Renal cortex interstitium (tissue), 15 donors: ENCODE measurements around the gene ZSCAN26. TPM values are rescaled to one million over a fixed set of nuclear protein-coding genes. Genes with fewer than 3 reads are reported as not detected.

Experiments
- DNase-seq, 11 donors: peaks; one replicate each; pipeline ENCODE4 v3.0.0-alpha.2; 2013; ENCODE audit warnings: low read depth in 9 of 11, low spot score in 4 of 11; ENCODE audit errors: extremely low read depth in 1 of 11
- long read RNA-seq, 16 experiments: transcript quantifications; one replicate each; lab custom pipeline, GENCODE V29; 2026
- polyA plus RNA-seq, 3 donors: library from polyadenylated mRNA; unstranded; fragments of 120-200 nt; gene quantifications; one replicate each; pipeline ENCODE4 v1.2.1, GENCODE V29; 2013; ENCODE audit not compliant: insufficient read length in 3 of 3

The ZSCAN26 gene
- polyA plus RNA-seq = 10 to 100 TPM; 34.6 to 41.0 (median 35.4) TPM
- long read RNA-seq, donor 1, partial matches to known transcripts = 0 of 4 reads
- long read RNA-seq, donor 1, other reads (novel, unspliced or antisense) = 0 of 4 reads
- long read RNA-seq, donor 2, partial matches to known transcripts = 14 of 16 reads
- long read RNA-seq, donor 2, other reads (novel, unspliced or antisense) = 0 of 16 reads
- long read RNA-seq, donor 3, partial matches to known transcripts = 0 of 5 reads
- long read RNA-seq, donor 3, other reads (novel, unspliced or antisense) = 0 of 5 reads
- long read RNA-seq, donor 4, partial matches to known transcripts = 0 of 6 reads
- long read RNA-seq, donor 4, other reads (novel, unspliced or antisense) = 0 of 6 reads
- long read RNA-seq, donor 5 = 0 reads
- long read RNA-seq, donor 6, partial matches to known transcripts = 0 of 3 reads
- long read RNA-seq, donor 6, other reads (novel, unspliced or antisense) = 0 of 3 reads
- long read RNA-seq, donor 7, transcript ZSCAN26-201 (4 exons, 2,362 nt) = major isoform, 5 of 8 reads
- long read RNA-seq, donor 7, partial matches to known transcripts = 0 of 8 reads
- long read RNA-seq, donor 7, other reads (novel, unspliced or antisense) = 0 of 8 reads
- long read RNA-seq, donor 8 = 0 reads
- long read RNA-seq, donor 9, partial matches to known transcripts = 0 of 3 reads
- long read RNA-seq, donor 9, other reads (novel, unspliced or antisense) = 0 of 3 reads
- long read RNA-seq, donor 10, partial matches to known transcripts = 0 of 4 reads
- long read RNA-seq, donor 10, other reads (novel, unspliced or antisense) = 0 of 4 reads
- long read RNA-seq, donor 11, partial matches to known transcripts = 0 of 3 reads
- long read RNA-seq, donor 11, other reads (novel, unspliced or antisense) = 0 of 3 reads
- long read RNA-seq, donor 12, partial matches to known transcripts = 0 of 4 reads
- long read RNA-seq, donor 12, other reads (novel, unspliced or antisense) = 0 of 4 reads
- long read RNA-seq, donor 13 = 0 reads
- long read RNA-seq, donor 14, partial matches to known transcripts = 12 of 14 reads
- long read RNA-seq, donor 14, other reads (novel, unspliced or antisense) = 0 of 14 reads
- long read RNA-seq, donor 15, partial matches to known transcripts = 5 of 8 reads
- long read RNA-seq, donor 15, other reads (novel, unspliced or antisense) = 0 of 8 reads
- long read RNA-seq, donor 16, transcript ZSCAN26-201 (4 exons, 2,362 nt) = major isoform, 5 of 20 reads
- long read RNA-seq, donor 16, transcript ZSCAN26-202 (4 exons, 2,835 nt) = major isoform, 5 of 20 reads
- long read RNA-seq, donor 16, partial matches to known transcripts = 7 of 20 reads
- long read RNA-seq, donor 16, other reads (novel, unspliced or antisense) = 0 of 20 reads

GRCh38 chr6:28266962-28267694, at the start of gene ZSCAN26:
Gene ZSCAN26 (plus strand): TSS chr6:28267143. CDS start chr6:28271920, 4,777 bp downstream.
- peak; percentile 79 to 94 (median 87) for DNase-seq

GRCh38 chr6:28217890-28218289, 49.1 kb upstream of the ZSCAN26 start:
- DNase-seq = no peak

- peak in 5 of 11 donors; percentile 45 to 67 (median 53) for DNase-seq
Measured at GRCh38 chr6:28218312-28219248, 48.4 kb upstream of the ZSCAN26 start.

- DNase-seq = no peak
Measured at GRCh38 chr6:28220257-28221133, 46.4 kb upstream of the ZSCAN26 start.

- DNase-seq = no peak
Measured at GRCh38 chr6:28224131-28225055, 42.5 kb upstream of the ZSCAN26 start.

- DNase-seq = peak in 10 of 11 donors; percentile 57 to 89 (median 76)
Measured at GRCh38 chr6:28225056-28225834, 41.7 kb upstream of the ZSCAN26 start, which contains the start of gene ZSCAN9. Gene ZSCAN9 (plus strand): TSS chr6:28225275. CDS start chr6:28227085, 1,810 bp downstream.

- no peak for DNase-seq
Measured at GRCh38 chr6:28226460-28226859, 40.5 kb upstream of the ZSCAN26 start.

GRCh38 chr6:28232785-28233184, 34.2 kb upstream of the ZSCAN26 start:
- no peak for DNase-seq

GRCh38 chr6:28235912-28236452, 31.0 kb upstream of the ZSCAN26 start:
- no peak for DNase-seq

- DNase-seq = no peak
Measured at GRCh38 chr6:28239636-28240035, 27.3 kb upstream of the ZSCAN26 start.

GRCh38 chr6:28240471-28240870, 26.5 kb upstream of the ZSCAN26 start:
- DNase-seq = no peak

GRCh38 chr6:28243946-28244345, 23.0 kb upstream of the ZSCAN26 start:
- no peak for DNase-seq

GRCh38 chr6:28245206-28245941, 21.6 kb upstream of the ZSCAN26 start:
- DNase-seq = no peak
